HEK293 (cell line): Measurements from ENCODE around the gene UQCRFS1.

ENCODE experiments used
- CTCF ChIA-PET: fragments of 350-600 bp; formaldehyde crosslinking; extraction: SDS; loops from one replicate; lab custom pipeline; 2021; ENCODE audit warnings: antibody characterized with exemption; lab: Yijun Ruan, JAX
- POLR2A ChIA-PET: fragments of 300-600 bp; formaldehyde crosslinking; extraction: SDS; loops from one replicate; lab custom pipeline; 2020; ENCODE audit warnings: antibody characterized with exemption, inconsistent platforms; lab: Yijun Ruan, JAX
- H3K27ac ChIP-seq: fragments of 200-500 bp; sonication (Bioruptor generic); 2 replicates; pipeline ENCODE4 v1.5.1; 2014; ENCODE audit warnings: low read depth, low read length, control low read depth, inconsistent platforms; ENCODE audit errors: extremely low read depth
- H3K36me3 ChIP-seq, 2 experiments: fragments of 200-500 bp in 1 of 2; sonication (Bioruptor generic) in 1 of 2; 1 replicate in 1 of 2; 2 replicates in 1 of 2; pipeline ENCODE4 v1.5.1; 2014 to 2017; ENCODE audit warnings: inconsistent platforms in 2 of 2, low read length in 2 of 2; ENCODE audit not compliant: control insufficient read depth in 2 of 2, insufficient read depth in 1 of 2
- H3K4me1 ChIP-seq: fragments of 200-500 bp; sonication (Bioruptor generic); 2 replicates; pipeline ENCODE4 v1.5.1; 2014; ENCODE audit warnings: mild to moderate bottlenecking, low read length, inconsistent platforms; ENCODE audit not compliant: control insufficient read depth, insufficient read depth
- H3K4me3 ChIP-seq: 2 replicates; pipeline ENCODE4 v1.5.1; 2011; ENCODE audit warnings: low read depth, mild to moderate bottlenecking, control low read depth, low read length, moderate library complexity
- H3K9me3 ChIP-seq: fragments of 200-500 bp; sonication (Bioruptor generic); 2 replicates; pipeline ENCODE4 v1.5.1; 2014; ENCODE audit warnings: low read depth, low read length, inconsistent platforms; ENCODE audit not compliant: control insufficient read depth, insufficient read depth
- ATF2 ChIP-seq: fragments of 450-650 bp; formaldehyde crosslinking; IDR thresholded peaks from 2 replicates; pipeline ENCODE4 v1.5.1; 2016; ENCODE audit warnings: missing biosample characterization, missing genetic modification characterization, low read depth
- BCL11A ChIP-seq: fragments of 450-650 bp; formaldehyde crosslinking; IDR thresholded peaks from 2 replicates; pipeline ENCODE4 v1.5.1; 2016; ENCODE audit warnings: low read depth, missing biosample characterization, missing genetic modification characterization
- HOXC10 ChIP-seq: sonication (generic); formaldehyde crosslinking; IDR thresholded peaks from 2 replicates; pipeline ENCODE4 v1.8.1; 2023; ENCODE audit warnings: mild to moderate bottlenecking, missing genetic modification reagents
- HOXD13 ChIP-seq: sonication (generic); formaldehyde crosslinking; IDR thresholded peaks from 2 replicates; pipeline ENCODE4 v1.8.0; 2022; ENCODE audit warnings: missing genetic modification reagents, borderline replicate concordance
- KLF7 ChIP-seq: fragments of 450-650 bp; formaldehyde crosslinking; IDR thresholded peaks from 2 replicates; pipeline ENCODE4 v1.5.1; 2016; ENCODE audit warnings: missing biosample characterization, missing genetic modification characterization, borderline replicate concordance
- MEIS1 ChIP-seq: sonication (generic); formaldehyde crosslinking; IDR thresholded peaks from 2 replicates; pipeline ENCODE4 v1.8.1; 2022; ENCODE audit warnings: missing genetic modification reagents, mild to moderate bottlenecking, borderline replicate concordance
- MZF1 ChIP-seq: fragments of 450-650 bp; formaldehyde crosslinking; IDR thresholded peaks from 2 replicates; pipeline ENCODE4 v1.5.1; 2017; ENCODE audit warnings: missing biosample characterization, missing genetic modification characterization, borderline replicate concordance
- PRDM6 ChIP-seq: fragments of 450-650 bp; formaldehyde crosslinking; IDR thresholded peaks from 2 replicates; pipeline ENCODE4 v1.5.1; 2017; ENCODE audit warnings: missing biosample characterization, missing genetic modification characterization
- ZNF121 ChIP-seq: fragments of 450-650 bp; formaldehyde crosslinking; IDR thresholded peaks from 2 replicates; pipeline ENCODE4 v1.5.1; 2016; ENCODE audit warnings: missing biosample characterization, missing genetic modification characterization
- ZNF138 ChIP-seq: fragments of 450-650 bp; formaldehyde crosslinking; IDR thresholded peaks from 2 replicates; pipeline ENCODE4 v1.5.1; 2016; ENCODE audit warnings: missing biosample characterization, missing genetic modification characterization, borderline replicate concordance
- ZNF175 ChIP-seq: fragments of 450-650 bp; formaldehyde crosslinking; IDR thresholded peaks from 2 replicates; pipeline ENCODE4 v1.5.1; 2016; ENCODE audit warnings: missing biosample characterization, missing genetic modification characterization
- ZNF24 ChIP-seq: fragments of 450-650 bp; formaldehyde crosslinking; IDR thresholded peaks from 2 replicates; pipeline ENCODE4 v1.5.1; 2016; ENCODE audit warnings: missing biosample characterization, missing genetic modification characterization
- ZNF266 ChIP-seq: fragments of 450-650 bp; formaldehyde crosslinking; IDR thresholded peaks from 2 replicates; pipeline ENCODE4 v1.5.1; 2016; ENCODE audit warnings: missing biosample characterization, missing genetic modification characterization, low read depth
- ZNF280C ChIP-seq: fragments of 450-650 bp; formaldehyde crosslinking; IDR thresholded peaks from 2 replicates; pipeline ENCODE4 v1.5.1; 2016; ENCODE audit warnings: missing biosample characterization, missing genetic modification characterization
- ZNF292 ChIP-seq: fragments of 450-650 bp; formaldehyde crosslinking; IDR thresholded peaks from 2 replicates; pipeline ENCODE4 v1.5.1; 2016; ENCODE audit warnings: low read depth, missing biosample characterization, missing genetic modification characterization, borderline replicate concordance
- ZNF350 ChIP-seq: fragments of 450-650 bp; formaldehyde crosslinking; IDR thresholded peaks from 2 replicates; pipeline ENCODE4 v1.5.0; 2017; ENCODE audit warnings: missing biosample characterization, mild to moderate bottlenecking, missing genetic modification characterization
- ZNF354C ChIP-seq: fragments of 450-650 bp; formaldehyde crosslinking; IDR thresholded peaks from 2 replicates; pipeline ENCODE4 v1.5.1; 2016; ENCODE audit warnings: missing biosample characterization, missing genetic modification characterization, low read depth, borderline replicate concordance
- ZNF398 ChIP-seq: fragments of 450-650 bp; formaldehyde crosslinking; IDR thresholded peaks from 2 replicates; pipeline ENCODE4 v1.5.1; 2017; ENCODE audit warnings: missing biosample characterization, missing genetic modification characterization
- ZNF48 ChIP-seq: fragments of 450-650 bp; formaldehyde crosslinking; IDR thresholded peaks from 2 replicates; pipeline ENCODE4 v1.5.1; 2016; ENCODE audit warnings: missing biosample characterization, missing genetic modification characterization
- ZNF510 ChIP-seq: fragments of 450-650 bp; formaldehyde crosslinking; IDR thresholded peaks from 2 replicates; pipeline ENCODE4 v1.5.1; 2018; ENCODE audit warnings: mild to moderate bottlenecking, missing genetic modification characterization, missing biosample characterization; ENCODE audit not compliant: insufficient replicate concordance
- ZNF530 ChIP-seq: fragments of 450-650 bp; formaldehyde crosslinking; IDR thresholded peaks from 2 replicates; pipeline ENCODE4 v1.5.1; 2016; ENCODE audit warnings: low read depth, missing biosample characterization, missing genetic modification characterization
- ZNF580 ChIP-seq: fragments of 450-650 bp; formaldehyde crosslinking; IDR thresholded peaks from 2 replicates; pipeline ENCODE4 v1.5.1; 2016; ENCODE audit warnings: missing biosample characterization, missing genetic modification characterization
- ZNF654 ChIP-seq: fragments of 450-650 bp; formaldehyde crosslinking; IDR thresholded peaks from 2 replicates; pipeline ENCODE4 v1.5.1; 2016; ENCODE audit warnings: low read depth, missing biosample characterization, missing genetic modification characterization
- ZNF707 ChIP-seq: fragments of 450-650 bp; formaldehyde crosslinking; IDR thresholded peaks from 2 replicates; pipeline ENCODE4 v1.5.1; 2016; ENCODE audit warnings: missing biosample characterization, missing genetic modification characterization
- ZNF792 ChIP-seq: fragments of 450-650 bp; formaldehyde crosslinking; IDR thresholded peaks from 2 replicates; pipeline ENCODE4 v1.5.1; 2016; ENCODE audit warnings: missing biosample characterization, missing genetic modification characterization

Gene UQCRFS1

GRCh38 chr19:29260477-29261317, 47.7 kb upstream of the UQCRFS1 start (continued):
- TF ChIP-seq ZNF266 (tag by site-specific recombination) (peak; percentile 90), ZNF510 (tag by site-specific recombination) (no peak), ZNF792 (tag by site-specific recombination) (no peak), ZNF48 (tag by site-specific recombination) (no peak), ZNF138 (tag by site-specific recombination) (no peak), ZNF24 (tag by site-specific recombination) (peak; percentile 23; the same call in 1 of the 2 replicates), ZNF121 (tag by site-specific recombination) (no peak)

- TF ChIP-seq ZNF280C (no peak), BCL11A (tag by site-specific recombination) (no peak), PRDM6 (tag by site-specific recombination) (no peak), MEIS1 (CRISPR knock-in tag) (no peak), ZNF530 (tag by site-specific recombination) (no peak), ZNF138 (tag by site-specific recombination) (no peak), ZNF175 (tag by site-specific recombination) (no peak), HOXD13 (CRISPR knock-in tag) (no peak), MZF1 (no peak), HOXC10 (CRISPR knock-in tag) (no peak), KLF7 (tag by site-specific recombination) (no peak)
- H3K27ac ChIP-seq, result no peak overlapping the region
- ChIA-PET POLR2A (no interaction called here), CTCF (interaction anchor here (0.5 to 6.6 kb wide), 23 partner anchors 7 to 523 kb away, joined by 3 to 60 read pairs (median 4); no protein-coding TSS in a partner anchor)
- peaks cover 2% of the 10 kb centered on the region; the same call in 1 of the 2 replicates for H3K9me3 ChIP-seq
- no peak overlapping the region for H3K4me3 ChIP-seq
- no peaks in the 10 kb centered on the region for H3K36me3 ChIP-seq
- H3K4me1 ChIP-seq, result no peaks in the 10 kb centered on the region
Measured at GRCh38 chr19:29259867-29260281, 46.9 kb upstream of the UQCRFS1 start.

GRCh38 chr19:29259153-29259552, 46.2 kb upstream of the UQCRFS1 start:
- H3K4me1 ChIP-seq, result no peaks in the 10 kb centered on the region
- CTCF ChIA-PET, result interaction anchor here (0.6 to 6.6 kb wide), 13 partner anchors 6 to 1273 kb away, joined by 3 to 60 read pairs (median 3); no protein-coding TSS in a partner anchor
- no peak overlapping the region for H3K27ac ChIP-seq
- no peaks in the 10 kb centered on the region for H3K36me3 ChIP-seq
- POLR2A ChIA-PET, result no interaction called here
- TF ChIP-seq ZNF354C (no peak), ZNF292 (tag by site-specific recombination) (no peak), ZNF580 (tag by site-specific recombination) (no peak), ZNF654 (tag by site-specific recombination) (peak; percentile 23; the same call in 1 of the 2 replicates), ZNF350 (tag by site-specific recombination) (peak; percentile 97), ZNF398 (no peak), ATF2 (tag by site-specific recombination) (no peak), ZNF707 (tag by site-specific recombination) (no peak)
- peaks cover 2% of the 10 kb centered on the region; the same call in 1 of the 2 replicates for H3K9me3 ChIP-seq
- no peak overlapping the region for H3K4me3 ChIP-seq
